ENCODE measurements around the gene ATP6V0B. TPM values are rescaled to one million over a fixed set of nuclear protein-coding genes. Genes with fewer than 3 reads are reported as not detected.

The ATP6V0B gene
- total RNA-seq, 1 donor: 89.4 TPM

DNA sequence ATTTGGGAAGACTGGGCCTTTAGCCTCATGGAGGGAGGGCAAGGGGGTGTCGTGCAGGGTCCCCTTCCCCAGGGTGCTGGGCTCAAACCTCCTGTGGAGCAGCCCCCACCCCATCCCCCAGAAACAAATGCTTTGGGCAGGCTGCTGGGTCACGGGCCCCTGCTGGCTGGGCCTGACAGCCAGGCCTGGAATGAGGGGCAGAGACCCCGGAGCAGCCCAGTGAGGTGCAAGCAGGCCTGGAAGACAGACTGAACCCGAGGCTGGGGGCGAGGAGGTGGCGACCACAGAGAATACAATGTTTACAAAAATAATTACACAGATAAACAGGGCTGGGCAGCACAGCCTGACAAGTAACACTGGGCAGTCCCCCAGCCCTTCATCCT is 22.0 kb downstream of the ATP6V0B start:
- H3K4me1 ChIP-seq (ENCODE audit: insufficient read depth, low read length): peaks cover 5% of the 10 kb centered on the region

GRCh38 chr1:43997295-43997999 is 22.7 kb downstream of the ATP6V0B start:
- Histone ChIP-seq H3K4me1 (ENCODE audit: insufficient read depth, low read length) (no peaks in the 10 kb centered on the region), H3K36me3 (ENCODE audit: insufficient read depth, low read length) (no peaks in the 10 kb centered on the region), H2AFZ (ENCODE audit: low read length) (no peak overlapping the region), H3K4me3 (ENCODE audit: insufficient read depth, low read length) (no peak overlapping the region), H4K20me1 (ENCODE audit: insufficient read depth, low read length) (no peaks in the 10 kb centered on the region), H3K4me2 (ENCODE audit: insufficient read depth, low read length) (no peak overlapping the region), H3K9me3 (ENCODE audit: low read depth, low read length) (no peaks in the 10 kb centered on the region), H3K27me3 (ENCODE audit: insufficient read depth, low read length) (no peaks in the 10 kb centered on the region), H3K27ac (ENCODE audit: low read depth, low read length) (no peak overlapping the region), H3K79me2 (ENCODE audit: insufficient read depth, low read length) (no peaks in the 10 kb centered on the region)
- TF ChIP-seq CTCF (IDR thresholded peaks at IDR 0.05; ENCODE audit: extremely low read depth, low read depth, low read length): no peak
- DNase-seq (ENCODE audit: insufficient read length, low spot score, missing footprints): no peak

More for the DNA sequence above, 22.0 kb downstream of the ATP6V0B start:
- H3K27ac ChIP-seq (ENCODE audit: low read depth, low read length): no peak overlapping the region
- no peak overlapping the region for H3K4me2 ChIP-seq (ENCODE audit: insufficient read depth, low read length)
- no peaks in the 10 kb centered on the region for H3K27me3 ChIP-seq (ENCODE audit: insufficient read depth, low read length)
- no peak overlapping the region for H2AFZ ChIP-seq (ENCODE audit: low read length)
- TF ChIP-seq CTCF (IDR thresholded peaks at IDR 0.05; ENCODE audit: extremely low read depth, low read depth, low read length): no peak
- H4K20me1 ChIP-seq (ENCODE audit: insufficient read depth, low read length): no peaks in the 10 kb centered on the region
- DNase-seq (ENCODE audit: insufficient read length, low spot score, missing footprints): no peak
- H3K79me2 ChIP-seq (ENCODE audit: insufficient read depth, low read length): no peaks in the 10 kb centered on the region
- no peaks in the 10 kb centered on the region for H3K9me3 ChIP-seq (ENCODE audit: low read depth, low read length)
- no peak overlapping the region for H3K4me3 ChIP-seq (ENCODE audit: insufficient read depth, low read length)
- no peaks in the 10 kb centered on the region for H3K36me3 ChIP-seq (ENCODE audit: insufficient read depth, low read length)

DNA sequence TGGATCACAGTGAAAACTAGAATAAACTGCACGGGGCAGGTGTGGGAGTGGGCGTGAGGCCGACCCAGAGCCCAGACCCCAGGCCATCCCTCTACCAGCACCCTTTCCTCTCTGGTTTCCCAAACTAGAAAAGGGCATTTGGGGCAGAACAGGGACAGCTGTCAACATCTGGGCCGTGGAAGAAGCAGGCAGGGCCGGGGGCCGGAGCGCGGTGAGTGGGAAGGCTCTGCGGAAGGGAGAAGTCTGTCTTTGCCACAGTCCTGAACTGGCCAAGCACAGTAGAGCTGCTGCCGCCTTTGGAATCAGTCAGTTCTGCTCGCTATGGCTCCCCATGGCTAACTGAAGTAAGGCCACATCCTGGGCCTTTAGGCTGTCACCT is 23.2 kb downstream of the ATP6V0B start:
- no peak overlapping the region for H2AFZ ChIP-seq (ENCODE audit: low read length)
- DNase-seq (ENCODE audit: insufficient read length, low spot score, missing footprints): no peak
- no peak overlapping the region for H3K4me2 ChIP-seq (ENCODE audit: insufficient read depth, low read length)
- H3K4me3 ChIP-seq (ENCODE audit: insufficient read depth, low read length): no peak overlapping the region
- no peaks in the 10 kb centered on the region for H3K27me3 ChIP-seq (ENCODE audit: insufficient read depth, low read length)
- TF ChIP-seq CTCF (IDR thresholded peaks at IDR 0.05; ENCODE audit: extremely low read depth, low read depth, low read length): no peak
- H3K27ac ChIP-seq (ENCODE audit: low read depth, low read length): no peak overlapping the region
- no peaks in the 10 kb centered on the region for H4K20me1 ChIP-seq (ENCODE audit: insufficient read depth, low read length)
- no peaks in the 10 kb centered on the region for H3K9me3 ChIP-seq (ENCODE audit: low read depth, low read length)
- H3K36me3 ChIP-seq (ENCODE audit: insufficient read depth, low read length): no peaks in the 10 kb centered on the region
- H3K79me2 ChIP-seq (ENCODE audit: insufficient read depth, low read length): no peaks in the 10 kb centered on the region
- no peaks in the 10 kb centered on the region for H3K4me1 ChIP-seq (ENCODE audit: insufficient read depth, low read length)

GRCh38 chr1:43999455-43999854 is 24.7 kb downstream of the ATP6V0B start:
- no peak overlapping the region for H2AFZ ChIP-seq (ENCODE audit: low read length)
- no peaks in the 10 kb centered on the region for H3K4me1 ChIP-seq (ENCODE audit: insufficient read depth, low read length)
- TF ChIP-seq CTCF (IDR thresholded peaks at IDR 0.05; ENCODE audit: extremely low read depth, low read depth, low read length): no peak
- H3K4me3 ChIP-seq (ENCODE audit: insufficient read depth, low read length): no peak overlapping the region
- H3K9me3 ChIP-seq (ENCODE audit: low read depth, low read length): no peaks in the 10 kb centered on the region
- no peaks in the 10 kb centered on the region for H4K20me1 ChIP-seq (ENCODE audit: insufficient read depth, low read length)
- no peaks in the 10 kb centered on the region for H3K79me2 ChIP-seq (ENCODE audit: insufficient read depth, low read length)
- H3K4me2 ChIP-seq (ENCODE audit: insufficient read depth, low read length): no peak overlapping the region
- H3K27me3 ChIP-seq (ENCODE audit: insufficient read depth, low read length): no peaks in the 10 kb centered on the region
- no peaks in the 10 kb centered on the region for H3K36me3 ChIP-seq (ENCODE audit: insufficient read depth, low read length)
- no peak for DNase-seq (ENCODE audit: insufficient read length, low spot score, missing footprints)
- H3K27ac ChIP-seq (ENCODE audit: low read depth, low read length): no peak overlapping the region
